Uterus (tissue), 2 donors: Measurements from ENCODE around the gene TRIM50.

Experiments used
- CTCF ChIP-seq, 4 experiments: fragments of 200-600 bp in 2 of 4; fragments of 450-650 bp in 2 of 4; sonication (generic) in 2 of 4; IDR thresholded peaks; one replicate each; pipeline ENCODE4 v1.5.1; 2016 to 2019; ENCODE audit warnings: antibody characterized with exemption in 4 of 4, mild to moderate bottlenecking in 2 of 4, moderate library complexity in 1 of 4
- POLR2A ChIP-seq, 2 donors: fragments of 450-650 bp; IDR thresholded peaks; one replicate each; pipeline ENCODE4 v1.6.1; 2016; ENCODE audit warnings: antibody characterized with exemption in 2 of 2, mild to moderate bottlenecking in 1 of 2, moderate library complexity in 1 of 2

GRCh38 chr7:73354821-73355220 lies 26.9 kb upstream of the TRIM50 start:
- no peak for TF ChIP-seq POLR2A (IDR thresholded peaks at IDR 0.05)
- TF ChIP-seq CTCF (IDR thresholded peaks at IDR 0.05), result no peak
